Endothelial cell of umbilical vein (primary cell): ENCODE results near the gene KIF18A. TPM values are rescaled to one million over a fixed set of nuclear protein-coding genes. Genes with fewer than 3 reads are reported as not detected.

Source experiments
- BruUV-seq: library from RNA; stranded (reverse); fragments of 400-500 nt; replicated peaks from 2 replicates; lab custom pipeline; 2021; lab: Mats Ljungman, UMichigan
- CTCF ChIA-PET: fragments of 300-600, 350-600 bp; sonication (Branson Sonifier 250); formaldehyde crosslinking; loops from one replicate; lab custom pipeline; 2021; ENCODE audit warnings: antibody characterized with exemption, inconsistent platforms; lab: Charles Lee
- POLR2A ChIA-PET: fragments of 300-600, 350-600 bp; sonication (Branson Sonifier 250); formaldehyde crosslinking; loops from one replicate; lab custom pipeline; 2021; ENCODE audit warnings: antibody characterized with exemption, inconsistent platforms; lab: Charles Lee
- DNase-seq: peaks from one replicate; pipeline ENCODE4 v3.0.0-alpha.2; 2011; ENCODE audit warnings: low read depth, low spot score
- FAIRE-seq: peaks from 2 replicates; lab custom pipeline; 2011; peaks lifted over from hg19 to GRCh38; lab: Jason Lieb, UNC
- H2AFZ ChIP-seq: 2 replicates; pipeline ENCODE4 v1.6.0; 2012; ENCODE audit warnings: low read depth, low read length, control low read depth, inconsistent platforms
- H3K27ac ChIP-seq: 2 replicates; pipeline ENCODE4 v1.5.1; 2011; ENCODE audit warnings: low read depth, mild to moderate bottlenecking, control low read depth, low read length, moderate library complexity; ENCODE audit not compliant: insufficient read depth
- H3K27me3 ChIP-seq, 2 experiments: 2 replicates each; pipeline versions ENCODE4 v1.6.0 to v1.6.1; 2011; ENCODE audit warnings: low read length in 2 of 2, mixed read lengths in 1 of 2; ENCODE audit not compliant: control insufficient read depth in 2 of 2, insufficient read depth in 2 of 2
- H3K36me3 ChIP-seq, 2 experiments: 2 replicates in 1 of 2; 3 replicates in 1 of 2; pipeline ENCODE4 v1.5.1; 2011; ENCODE audit warnings: low read length in 2 of 2, mild to moderate bottlenecking in 1 of 2, moderate library complexity in 1 of 2; ENCODE audit not compliant: control insufficient read depth in 2 of 2, insufficient read depth in 2 of 2; ENCODE audit errors: extremely low read depth in 1 of 2
- H3K4me1 ChIP-seq: 3 replicates; pipeline ENCODE4 v1.5.1; 2011; ENCODE audit warnings: mild to moderate bottlenecking, low read length; ENCODE audit not compliant: control insufficient read depth, insufficient read depth; ENCODE audit errors: extremely low read depth
- H3K4me2 ChIP-seq: 2 replicates; pipeline ENCODE4 v1.6.1; 2011; ENCODE audit warnings: low read length, control low read depth, mixed read lengths; ENCODE audit not compliant: insufficient read depth
- H3K4me3 ChIP-seq, 3 experiments: fragments of 200-600 bp in 1 of 3; sonication (generic), shearing (Covaris generic) in 1 of 3; replicated peaks in 1 of 3; 2 replicates each; pipeline ENCODE4 v1.5.1; 2011 to 2016; ENCODE audit warnings: control low read depth in 3 of 3, low read length in 3 of 3, mild to moderate bottlenecking in 2 of 3, inconsistent platforms in 1 of 3, low read depth in 1 of 3, moderate library complexity in 1 of 3; ENCODE audit not compliant: insufficient read depth in 1 of 3
- H3K79me2 ChIP-seq: 2 replicates; pipeline ENCODE4 v1.6.0; 2012; ENCODE audit warnings: low read length, inconsistent platforms; ENCODE audit not compliant: control insufficient read depth, insufficient read depth
- H3K9ac ChIP-seq: replicated peaks from 2 replicates; pipeline ENCODE3; 2011; ENCODE audit warnings: low read length, control low read depth; ENCODE audit not compliant: insufficient read depth; ENCODE audit errors: extremely low read depth
- H3K9me1 ChIP-seq: replicated peaks from 3 replicates; pipeline ENCODE4 v1.6.0; 2011; ENCODE audit warnings: mild to moderate bottlenecking, low read length; ENCODE audit not compliant: control insufficient read depth, insufficient read depth; ENCODE audit errors: extremely low read depth
- H3K9me3 ChIP-seq: replicated peaks from 2 replicates; pipeline ENCODE4 v1.5.1; 2012; ENCODE audit warnings: low read length, inconsistent platforms; ENCODE audit not compliant: control insufficient read depth, insufficient read depth
- H4K20me1 ChIP-seq: replicated peaks from 2 replicates; pipeline ENCODE3; 2011; ENCODE audit warnings: mild to moderate bottlenecking, low read length; ENCODE audit not compliant: control insufficient read depth, insufficient read depth; ENCODE audit errors: extremely low read depth
- EZH2 ChIP-seq: IDR thresholded peaks from 2 replicates; pipeline ENCODE4 v1.6.1; 2012; ENCODE audit warnings: borderline replicate concordance, low read depth, mild to moderate bottlenecking, moderate library complexity, low read length, inconsistent platforms; ENCODE audit not compliant: severe bottlenecking
- FOS ChIP-seq: IDR thresholded peaks from 2 replicates; pipeline ENCODE4 v1.6.1; 2011; ENCODE audit warnings: mild to moderate bottlenecking, low read length, moderate library complexity, borderline replicate concordance; ENCODE audit not compliant: insufficient read depth
- GATA2 ChIP-seq: IDR thresholded peaks from 2 replicates; pipeline ENCODE4 v1.7.0; 2011; ENCODE audit warnings: low read depth, mild to moderate bottlenecking, moderate library complexity, mixed read lengths, low read length; ENCODE audit not compliant: insufficient read length, insufficient read depth
- JUN ChIP-seq: IDR thresholded peaks from 2 replicates; pipeline ENCODE4 v1.6.1; 2011; ENCODE audit warnings: borderline replicate concordance, low read depth; ENCODE audit not compliant: insufficient read length, insufficient read depth
- MYC ChIP-seq: IDR thresholded peaks from one replicate; pipeline ENCODE4 v1.6.1; 2011; ENCODE audit warnings: mild to moderate bottlenecking, low read depth, low read length
- POLR2A ChIP-seq: IDR thresholded peaks from 2 replicates; pipeline ENCODE4 v1.6.1; 2012; ENCODE audit warnings: low read depth, mild to moderate bottlenecking, control low read depth, low read length
- POLR2AphosphoS5 ChIP-seq: IDR thresholded peaks from 2 replicates; pipeline ENCODE4 v1.6.1; 2012; ENCODE audit warnings: low read depth, mild to moderate bottlenecking, control low read depth, low read length, moderate library complexity; ENCODE audit not compliant: insufficient read depth
- dilution Hi-C: fragments of 300-500 bp; cut with MboI; formaldehyde crosslinking; loops from one replicate; pipeline ENCODE4 v1.15.0; 2019; ENCODE audit warnings: low sequenced_read_pairs; ENCODE audit not compliant: extremely low pct_ligation_motif_present
- intact Hi-C: fragments of 100-400 bp; cut with micrococcal nuclease; formaldehyde crosslinking; loops from one replicate; pipeline ENCODE4 v1.10.0; 2022
- polyA plus RNA-seq, 4 experiments: library from polyadenylated mRNA; depleted of rRNA in 3 of 4; stranded (reverse) in 3 of 4; unstranded in 1 of 4; fragments of >200 nt; gene quantifications; 2 replicates each; pipeline versions ENCODE4 v1.2.1 to v1.2.3, GENCODE V29; 2011 to 2012; ENCODE audit warnings: missing spikeins in 1 of 4
- total RNA-seq: library from RNA; stranded (reverse); gene quantifications from 2 replicates; pipeline ENCODE4 v1.2.3, GENCODE V29; 2021
- TF ChIP-seq, protein P1 (sequence below), 2 donors: IDR thresholded peaks; 1 replicate in 1 of 2; 2 replicates in 1 of 2; pipeline ENCODE4 v1.5.1; 2011; ENCODE audit warnings: low read length in 2 of 2, mild to moderate bottlenecking in 2 of 2, moderate library complexity in 2 of 2, control low read depth in 1 of 2, inconsistent platforms in 1 of 2, low read depth in 1 of 2; ENCODE audit not compliant: insufficient read depth in 1 of 2; ENCODE audit errors: extremely low read depth in 1 of 2
- TF ChIP-seq, protein P2 (sequence below): IDR thresholded peaks from 2 replicates; pipeline ENCODE4 v1.6.1; 2011; ENCODE audit not compliant: insufficient read depth, insufficient read length

Gene KIF18A
- total and polyA plus RNA-seq, 2 donors (not counting 3 experiments of a cell fraction or from before 2014, with no cell fraction given), result 2.5 to 18.5 TPM

DNA sequence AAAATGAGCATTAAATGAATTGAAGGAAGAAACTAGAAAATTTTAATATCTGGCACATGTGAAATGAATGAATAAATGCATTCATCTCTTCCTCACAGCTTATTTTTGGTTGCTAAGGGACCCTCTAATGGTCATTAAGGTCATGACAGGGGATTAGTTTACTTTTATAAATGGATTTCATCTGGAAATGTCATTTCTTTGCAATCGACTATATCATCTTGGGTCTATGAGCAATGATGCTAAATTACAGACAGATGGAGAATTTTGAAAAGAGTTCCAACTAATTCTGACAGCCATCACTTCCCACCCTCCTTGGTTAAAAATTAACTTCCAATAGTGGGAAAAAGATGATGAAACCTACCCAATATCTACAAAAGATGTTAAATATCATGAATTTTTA, 98.0 kb downstream of the KIF18A start:
- FAIRE-seq (no peak), DNase-seq (no peak)
- Histone ChIP-seq H3K4me3 (no peak overlapping the region), H3K9me3 (no peaks in the 10 kb centered on the region), H3K4me1 (no peaks in the 10 kb centered on the region), H3K36me3 (no peaks in the 10 kb centered on the region), H3K4me2 (no peak overlapping the region), H3K79me2 (no peaks in the 10 kb centered on the region), H3K27ac (no peak overlapping the region), H3K9me1 (no peaks in the 10 kb centered on the region), H3K9ac (no peak overlapping the region), H2AFZ (no peak overlapping the region), H3K27me3 (no peaks in the 10 kb centered on the region), H4K20me1 (no peaks in the 10 kb centered on the region)
- POLR2A ChIA-PET, result no interaction called here
- no TSS peak for BruUV-seq
- intact Hi-C loops, result no loop called here
- dilution Hi-C loops, result no loop called here
- TF ChIP-seq POLR2AphosphoS5, result no peak
- TF ChIP-seq, protein P1, sequence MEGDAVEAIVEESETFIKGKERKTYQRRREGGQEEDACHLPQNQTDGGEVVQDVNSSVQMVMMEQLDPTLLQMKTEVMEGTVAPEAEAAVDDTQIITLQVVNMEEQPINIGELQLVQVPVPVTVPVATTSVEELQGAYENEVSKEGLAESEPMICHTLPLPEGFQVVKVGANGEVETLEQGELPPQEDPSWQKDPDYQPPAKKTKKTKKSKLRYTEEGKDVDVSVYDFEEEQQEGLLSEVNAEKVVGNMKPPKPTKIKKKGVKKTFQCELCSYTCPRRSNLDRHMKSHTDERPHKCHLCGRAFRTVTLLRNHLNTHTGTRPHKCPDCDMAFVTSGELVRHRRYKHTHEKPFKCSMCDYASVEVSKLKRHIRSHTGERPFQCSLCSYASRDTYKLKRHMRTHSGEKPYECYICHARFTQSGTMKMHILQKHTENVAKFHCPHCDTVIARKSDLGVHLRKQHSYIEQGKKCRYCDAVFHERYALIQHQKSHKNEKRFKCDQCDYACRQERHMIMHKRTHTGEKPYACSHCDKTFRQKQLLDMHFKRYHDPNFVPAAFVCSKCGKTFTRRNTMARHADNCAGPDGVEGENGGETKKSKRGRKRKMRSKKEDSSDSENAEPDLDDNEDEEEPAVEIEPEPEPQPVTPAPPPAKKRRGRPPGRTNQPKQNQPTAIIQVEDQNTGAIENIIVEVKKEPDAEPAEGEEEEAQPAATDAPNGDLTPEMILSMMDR (IDR thresholded peaks at IDR 0.05; ENCODE audit: extremely low read depth in 1 of 2, insufficient read depth in 1 of 2, low read depth in 1 of 2, low read length in 2 of 2), result no peak
- TF ChIP-seq POLR2A, result no peak
- no peak for TF ChIP-seq FOS
- no peak for TF ChIP-seq GATA2
- no peak for TF ChIP-seq MYC
- no peak for TF ChIP-seq EZH2
- TF ChIP-seq, protein P2, sequence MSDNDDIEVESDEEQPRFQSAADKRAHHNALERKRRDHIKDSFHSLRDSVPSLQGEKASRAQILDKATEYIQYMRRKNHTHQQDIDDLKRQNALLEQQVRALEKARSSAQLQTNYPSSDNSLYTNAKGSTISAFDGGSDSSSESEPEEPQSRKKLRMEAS, result no peak
- TF ChIP-seq JUN, result no peak
- CTCF ChIA-PET, result no interaction called here
